ENCODE data around the gene GOLGA7B. TPM values are rescaled to one million over a fixed set of nuclear protein-coding genes. Genes with fewer than 3 reads are reported as not detected.
A peak's percentile ranks its signal among the peaks of the same experiment; 100 is the strongest.
"Not testable (repeated sequence)": the region's sequence is repeated elsewhere in the genome, so short reads cannot be mapped to it uniquely, and the experiment has no call there.

GOLGA7B gene
- polyA plus RNA-seq, 2 donors: 1.7 to 2.2 TPM

- H3K4me1 ChIP-seq (ENCODE audit: control insufficient read depth in 2 of 2, insufficient read depth in 2 of 2, low read length in 1 of 2); H3K9me3 ChIP-seq (ENCODE audit: control insufficient read depth in 2 of 2, insufficient read depth in 1 of 2, low read depth in 1 of 2, low read length in 1 of 2); H3K36me3 ChIP-seq (ENCODE audit: control insufficient read depth in 2 of 2, insufficient read depth in 2 of 2, low read length in 1 of 2); H3K27ac ChIP-seq (ENCODE audit: low read depth in 2 of 2, low read length in 1 of 2); H3K4me3 ChIP-seq (ENCODE audit: low read depth in 1 of 2, low read length in 2 of 2); H3K27me3 ChIP-seq (ENCODE audit: control insufficient read depth in 1 of 2, insufficient read depth in 2 of 2, low read length in 2 of 2): not testable (repeated sequence)
- 95 to 96% methylated on average over 1 of the region's 2 CpGs for WGBS, 2 donors
Measured at GRCh38 chr10:97843972-97844371, 5.7 kb upstream of the GOLGA7B start.

- 94% methylated on average over 3 of the region's 3 CpGs for WGBS, 2 donors
- Histone ChIP-seq H3K27me3 (ENCODE audit: control insufficient read depth in 1 of 2, insufficient read depth in 2 of 2, low read length in 2 of 2) (no peaks in the 10 kb centered on the region), H3K4me1 (ENCODE audit: control insufficient read depth in 2 of 2, insufficient read depth in 2 of 2, low read length in 1 of 2) (no peaks in the 10 kb centered on the region), H3K4me3 (ENCODE audit: low read depth in 1 of 2, low read length in 2 of 2) (no peak overlapping the region), H3K36me3 (ENCODE audit: control insufficient read depth in 2 of 2, insufficient read depth in 2 of 2, low read length in 1 of 2) (no peaks in the 10 kb centered on the region), H3K9me3 (ENCODE audit: control insufficient read depth in 2 of 2, insufficient read depth in 1 of 2, low read depth in 1 of 2, low read length in 1 of 2) (no peaks in the 10 kb centered on the region), H3K27ac (ENCODE audit: low read depth in 2 of 2, low read length in 1 of 2) (no peak overlapping the region)
Measured at GRCh38 chr10:97844678-97845077, 5.0 kb upstream of the GOLGA7B start.

GRCh38 chr10:97849103-97849686, 448 bp upstream of the GOLGA7B start:
- peaks cover 0 to 3% of the 10 kb centered on the region in 2 donors for H3K27me3 ChIP-seq (ENCODE audit: control insufficient read depth in 1 of 2, insufficient read depth in 2 of 2, low read length in 2 of 2)
- H3K4me1 ChIP-seq (ENCODE audit: control insufficient read depth in 2 of 2, insufficient read depth in 2 of 2, low read length in 1 of 2): peaks cover 3 to 10% of the 10 kb centered on the region in 2 donors
- H3K36me3 ChIP-seq (ENCODE audit: control insufficient read depth in 2 of 2, insufficient read depth in 2 of 2, low read length in 1 of 2): no peaks in the 10 kb centered on the region
- H3K4me3 ChIP-seq (ENCODE audit: low read depth in 1 of 2, low read length in 2 of 2): peak overlapping the region; percentile 50 to 56
- H3K27ac ChIP-seq (ENCODE audit: low read depth in 2 of 2, low read length in 1 of 2): no peak overlapping the region
- no peaks in the 10 kb centered on the region for H3K9me3 ChIP-seq (ENCODE audit: control insufficient read depth in 2 of 2, insufficient read depth in 1 of 2, low read depth in 1 of 2, low read length in 1 of 2)
- 2 to 5% methylated on average over 16 of the region's 16 CpGs for WGBS, 2 donors

- H3K4me1 ChIP-seq (ENCODE audit: control insufficient read depth in 2 of 2, insufficient read depth in 2 of 2, low read length in 1 of 2): peaks cover 3 to 10% of the 10 kb centered on the region in 2 donors
- no peaks in the 10 kb centered on the region for H3K9me3 ChIP-seq (ENCODE audit: control insufficient read depth in 2 of 2, insufficient read depth in 1 of 2, low read depth in 1 of 2, low read length in 1 of 2)
- 6 to 16% methylated on average over 13 of the region's 13 CpGs for WGBS, 2 donors
- peaks cover 0 to 3% of the 10 kb centered on the region in 2 donors for H3K27me3 ChIP-seq (ENCODE audit: control insufficient read depth in 1 of 2, insufficient read depth in 2 of 2, low read length in 2 of 2)
- H3K36me3 ChIP-seq (ENCODE audit: control insufficient read depth in 2 of 2, insufficient read depth in 2 of 2, low read length in 1 of 2): no peaks in the 10 kb centered on the region
- peak overlapping the region; percentile 36 to 56 for H3K4me3 ChIP-seq (ENCODE audit: low read depth in 1 of 2, low read length in 2 of 2)
- no peak overlapping the region for H3K27ac ChIP-seq (ENCODE audit: low read depth in 2 of 2, low read length in 1 of 2)
Measured at GRCh38 chr10:97850446-97850845, 803 bp downstream of the GOLGA7B start.

DNA sequence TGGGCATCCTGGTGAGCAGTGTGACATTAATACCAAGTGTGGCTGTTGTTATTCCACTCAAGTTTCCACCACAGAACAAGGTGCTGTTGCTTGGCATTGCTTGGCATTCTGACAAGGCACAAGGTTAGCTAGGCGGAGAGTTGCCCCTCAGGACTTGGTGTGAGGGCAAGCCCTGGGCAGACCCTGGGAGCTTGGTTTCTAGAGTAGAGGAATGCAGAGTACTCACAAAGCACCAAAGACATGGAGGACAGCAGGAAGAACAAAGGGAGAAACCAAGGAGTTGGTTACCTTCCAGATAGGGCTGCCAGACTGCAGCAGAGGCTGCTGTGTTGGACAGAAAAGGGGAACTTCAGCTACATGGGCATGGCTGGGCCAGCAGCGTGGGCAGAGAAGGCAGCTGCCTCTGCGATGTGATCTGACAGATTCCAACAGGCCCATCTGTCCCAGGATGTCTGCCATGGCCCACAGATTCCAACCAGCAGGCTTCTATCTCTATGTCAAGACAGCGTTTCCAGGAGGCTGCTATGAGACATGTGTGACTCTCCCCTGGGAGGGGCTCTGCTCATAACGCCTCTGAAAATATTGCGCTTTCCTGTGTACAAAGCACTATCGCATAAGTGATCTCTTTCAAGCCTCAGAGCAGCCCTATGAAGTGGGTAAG, 1.8 kb downstream of the GOLGA7B start:
- Histone ChIP-seq H3K9me3 (ENCODE audit: control insufficient read depth in 2 of 2, insufficient read depth in 1 of 2, low read depth in 1 of 2, low read length in 1 of 2) (no peaks in the 10 kb centered on the region), H3K4me3 (ENCODE audit: low read depth in 1 of 2, low read length in 2 of 2) (no peak overlapping the region), H3K4me1 (ENCODE audit: control insufficient read depth in 2 of 2, insufficient read depth in 2 of 2, low read length in 1 of 2) (peaks cover 3 to 10% of the 10 kb centered on the region in 2 donors), H3K27me3 (ENCODE audit: control insufficient read depth in 1 of 2, insufficient read depth in 2 of 2, low read length in 2 of 2) (peaks cover 0 to 3% of the 10 kb centered on the region in 2 donors), H3K36me3 (ENCODE audit: control insufficient read depth in 2 of 2, insufficient read depth in 2 of 2, low read length in 1 of 2) (no peaks in the 10 kb centered on the region), H3K27ac (ENCODE audit: low read depth in 2 of 2, low read length in 1 of 2) (peak overlapping the region in 1 of 2 donors; percentile 56)
- 43 to 63% methylated on average over 7 of the region's 7 CpGs for WGBS, 2 donors

DNA sequence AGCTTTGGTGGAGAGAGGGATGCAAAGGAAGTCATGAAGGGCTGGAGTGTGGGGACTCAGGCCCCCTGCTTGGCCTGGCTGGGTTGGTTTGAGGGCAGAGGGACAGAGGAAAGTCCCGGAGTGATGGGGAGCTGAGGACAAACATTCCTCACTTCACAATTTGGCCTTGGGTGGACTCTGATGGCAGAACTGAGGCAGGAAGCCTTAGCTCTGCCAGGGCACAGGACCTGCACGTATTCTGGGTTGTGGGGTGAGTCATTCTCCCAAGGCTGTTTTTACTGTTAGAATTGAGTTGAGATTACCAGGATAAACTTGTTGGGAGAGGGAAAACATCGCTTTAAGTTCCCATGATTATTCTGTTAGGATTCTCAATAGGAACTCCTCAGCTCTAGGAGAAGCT, 2.6 kb downstream of the GOLGA7B start:
- no peaks in the 10 kb centered on the region for H3K9me3 ChIP-seq (ENCODE audit: control insufficient read depth in 2 of 2, insufficient read depth in 1 of 2, low read depth in 1 of 2, low read length in 1 of 2)
- peaks cover 0 to 3% of the 10 kb centered on the region in 2 donors for H3K27me3 ChIP-seq (ENCODE audit: control insufficient read depth in 1 of 2, insufficient read depth in 2 of 2, low read length in 2 of 2)
- 29 to 35% methylated on average over 3 of the region's 3 CpGs for WGBS, 2 donors
- H3K36me3 ChIP-seq (ENCODE audit: control insufficient read depth in 2 of 2, insufficient read depth in 2 of 2, low read length in 1 of 2): no peaks in the 10 kb centered on the region
- H3K4me1 ChIP-seq (ENCODE audit: control insufficient read depth in 2 of 2, insufficient read depth in 2 of 2, low read length in 1 of 2): peaks cover 3 to 10% of the 10 kb centered on the region in 2 donors
- H3K4me3 ChIP-seq (ENCODE audit: low read depth in 1 of 2, low read length in 2 of 2): no peak overlapping the region
- H3K27ac ChIP-seq (ENCODE audit: low read depth in 2 of 2, low read length in 1 of 2): peak overlapping the region in 1 of 2 donors; percentile 58

- H3K27ac ChIP-seq (ENCODE audit: low read depth in 2 of 2, low read length in 1 of 2): peak overlapping the region in 1 of 2 donors; percentile 26
- H3K4me1 ChIP-seq (ENCODE audit: control insufficient read depth in 2 of 2, insufficient read depth in 2 of 2, low read length in 1 of 2): peaks cover 3 to 10% of the 10 kb centered on the region in 2 donors
- H3K27me3 ChIP-seq (ENCODE audit: control insufficient read depth in 1 of 2, insufficient read depth in 2 of 2, low read length in 2 of 2): peaks cover 0 to 3% of the 10 kb centered on the region in 2 donors
- H3K4me3 ChIP-seq (ENCODE audit: low read depth in 1 of 2, low read length in 2 of 2): no peak overlapping the region
- no peaks in the 10 kb centered on the region for H3K9me3 ChIP-seq (ENCODE audit: control insufficient read depth in 2 of 2, insufficient read depth in 1 of 2, low read depth in 1 of 2, low read length in 1 of 2)
- WGBS, 2 donors: 58 to 86% methylated on average over 4 of the region's 4 CpGs
- H3K36me3 ChIP-seq (ENCODE audit: control insufficient read depth in 2 of 2, insufficient read depth in 2 of 2, low read length in 1 of 2): no peaks in the 10 kb centered on the region
Measured at GRCh38 chr10:97852840-97853405, 3.3 kb downstream of the GOLGA7B start.

- Histone ChIP-seq H3K4me1 (ENCODE audit: control insufficient read depth in 2 of 2, insufficient read depth in 2 of 2, low read length in 1 of 2) (peaks cover 3 to 10% of the 10 kb centered on the region in 2 donors), H3K27ac (ENCODE audit: low read depth in 2 of 2, low read length in 1 of 2) (no peak overlapping the region), H3K27me3 (ENCODE audit: control insufficient read depth in 1 of 2, insufficient read depth in 2 of 2, low read length in 2 of 2) (peaks cover 0 to 3% of the 10 kb centered on the region in 2 donors), H3K9me3 (ENCODE audit: control insufficient read depth in 2 of 2, insufficient read depth in 1 of 2, low read depth in 1 of 2, low read length in 1 of 2) (no peaks in the 10 kb centered on the region), H3K36me3 (ENCODE audit: control insufficient read depth in 2 of 2, insufficient read depth in 2 of 2, low read length in 1 of 2) (no peaks in the 10 kb centered on the region), H3K4me3 (ENCODE audit: low read depth in 1 of 2, low read length in 2 of 2) (no peak overlapping the region)
- 69 to 83% methylated on average over 3 of the region's 3 CpGs for WGBS, 2 donors
Measured at GRCh38 chr10:97854743-97855142, 5.1 kb downstream of the GOLGA7B start.

- WGBS, 2 donors: 67 to 78% methylated on average over 1 of the region's 1 CpG
- no peak overlapping the region for H3K4me3 ChIP-seq (ENCODE audit: low read depth in 1 of 2, low read length in 2 of 2)
- H3K27me3 ChIP-seq (ENCODE audit: control insufficient read depth in 1 of 2, insufficient read depth in 2 of 2, low read length in 2 of 2): no peaks in the 10 kb centered on the region
- H3K4me1 ChIP-seq (ENCODE audit: control insufficient read depth in 2 of 2, insufficient read depth in 2 of 2, low read length in 1 of 2): peaks cover 3% of the 10 kb centered on the region in 2 donors
- H3K36me3 ChIP-seq (ENCODE audit: control insufficient read depth in 2 of 2, insufficient read depth in 2 of 2, low read length in 1 of 2): no peaks in the 10 kb centered on the region
- no peak overlapping the region for H3K27ac ChIP-seq (ENCODE audit: low read depth in 2 of 2, low read length in 1 of 2)
- H3K9me3 ChIP-seq (ENCODE audit: control insufficient read depth in 2 of 2, insufficient read depth in 1 of 2, low read depth in 1 of 2, low read length in 1 of 2): no peaks in the 10 kb centered on the region
Measured at GRCh38 chr10:97858001-97858439, 8.4 kb downstream of the GOLGA7B start.
